IMR-90 (cell line): ENCODE data around the gene ALOX12B. TPM values are rescaled to one million over a fixed set of nuclear protein-coding genes. Genes with fewer than 3 reads are reported as not detected.

ENCODE experiments used
- ATAC-seq: fragments of 200-7000 bp; cut with Tn5 transposase; 2 replicates; pipeline ENCODE4 v1.9.1; 2020; ENCODE audit warnings: low read depth, mild to moderate bottlenecking, moderate library complexity
- BruUV-seq: library from RNA; stranded (reverse); fragments of 400-500 nt; replicated peaks from 2 replicates; lab custom pipeline; 2021; lab: Mats Ljungman, UMichigan
- CTCF ChIA-PET: fragments of 300-600 bp; formaldehyde crosslinking; extraction: SDS; loops from one replicate; lab custom pipeline; 2021; ENCODE audit warnings: antibody characterized with exemption; lab: Yijun Ruan, JAX
- POLR2A ChIA-PET: fragments of 300-600 bp; sonication (Branson Sonifier 250); formaldehyde crosslinking; loops from one replicate; lab custom pipeline; 2022; ENCODE audit warnings: antibody characterized with exemption; ENCODE audit not compliant: unreplicated experiment; lab: Charles Lee
- DNase-seq: peaks from one replicate; pipeline ENCODE4 v3.0.0; 2013
- H2AFZ ChIP-seq: replicated peaks from 2 replicates; pipeline ENCODE3; 2013; ENCODE audit warnings: low read length, mild to moderate bottlenecking; ENCODE audit not compliant: poor library complexity
- H2AK5ac ChIP-seq: 2 replicates; pipeline ENCODE4 v1.6.1; 2013; ENCODE audit warnings: low read depth, low read length, inconsistent platforms
- H2AK9ac ChIP-seq: replicated peaks from 2 replicates; pipeline ENCODE3; 2013; ENCODE audit warnings: mild to moderate bottlenecking, low read depth, low read length, moderate library complexity; ENCODE audit not compliant: poor library complexity
- H2BK120ac ChIP-seq: 2 replicates; pipeline ENCODE4 v1.6.1; 2013; ENCODE audit warnings: low read depth, low read length, inconsistent platforms
- H2BK15ac ChIP-seq: 3 replicates; pipeline ENCODE4 v1.6.1; 2013; ENCODE audit warnings: low read depth, low read length, inconsistent platforms
- H2BK20ac ChIP-seq: 2 replicates; pipeline ENCODE4 v1.6.1; 2013; ENCODE audit warnings: low read depth, mild to moderate bottlenecking, inconsistent platforms, low read length, moderate library complexity
- H2BK5ac ChIP-seq: 2 replicates; pipeline ENCODE4 v1.6.1; 2013; ENCODE audit warnings: mild to moderate bottlenecking, low read depth, low read length, inconsistent platforms; ENCODE audit not compliant: poor library complexity, severe bottlenecking
- H3K14ac ChIP-seq: replicated peaks from 2 replicates; pipeline ENCODE4 v1.6.1; 2013; ENCODE audit warnings: low read depth, low read length, inconsistent platforms
- H3K18ac ChIP-seq: 2 replicates; pipeline ENCODE4 v1.6.1; 2013; ENCODE audit warnings: low read depth, low read length, control low read depth
- H3K23ac ChIP-seq: 2 replicates; pipeline ENCODE4 v1.6.1; 2013; ENCODE audit warnings: low read depth, low read length, inconsistent platforms
- H3K27ac ChIP-seq: 2 replicates; pipeline ENCODE4 v1.5.1; 2013; ENCODE audit warnings: mild to moderate bottlenecking, control low read depth, low read length; ENCODE audit not compliant: insufficient read depth
- H3K27me3 ChIP-seq: 2 replicates; pipeline ENCODE4 v1.6.1; 2013; ENCODE audit warnings: low read length; ENCODE audit not compliant: control insufficient read depth, insufficient read depth
- H3K36me3 ChIP-seq: 2 replicates; pipeline ENCODE4 v1.6.1; 2013; ENCODE audit warnings: low read length, mixed read lengths; ENCODE audit not compliant: control insufficient read depth, insufficient read depth
- H3K4ac ChIP-seq: 2 replicates; pipeline ENCODE4 v1.6.1; 2013; ENCODE audit warnings: low read depth, low read length, inconsistent platforms
- H3K4me1 ChIP-seq: 2 replicates; pipeline ENCODE4 v1.6.1; 2013; ENCODE audit warnings: low read length, mixed read lengths; ENCODE audit not compliant: control insufficient read depth, insufficient read depth
- H3K4me2 ChIP-seq: 2 replicates; pipeline ENCODE4 v1.6.1; 2013; ENCODE audit warnings: low read depth, mild to moderate bottlenecking, control low read depth, low read length, moderate library complexity
- H3K4me3 ChIP-seq: 2 replicates; pipeline ENCODE4 v1.5.1; 2013; ENCODE audit warnings: low read depth, mild to moderate bottlenecking, control low read depth, low read length, moderate library complexity; ENCODE audit not compliant: insufficient read depth
- H3K56ac ChIP-seq: 2 replicates; pipeline ENCODE4 v1.6.1; 2013; ENCODE audit warnings: low read length, inconsistent platforms; ENCODE audit not compliant: insufficient read depth; ENCODE audit errors: extremely low read depth
- H3K79me1 ChIP-seq, 2 experiments: 2 replicates each; pipeline ENCODE4 v1.6.1; 2013; ENCODE audit warnings: low read length in 2 of 2, inconsistent platforms in 1 of 2, low read depth in 1 of 2
- H3K9ac ChIP-seq: 2 replicates; pipeline ENCODE4 v1.6.1; 2013; ENCODE audit warnings: low read depth, low read length, control low read depth
- H3K9me1 ChIP-seq: 2 replicates; pipeline ENCODE4 v1.6.1; 2013; ENCODE audit warnings: low read length, inconsistent platforms; ENCODE audit not compliant: insufficient read depth
- H3K9me3 ChIP-seq: 2 replicates; pipeline ENCODE4 v1.6.1; 2013; ENCODE audit warnings: low read length; ENCODE audit not compliant: control insufficient read depth, insufficient read depth
- H4K20me1 ChIP-seq: 2 replicates; pipeline ENCODE4 v1.6.1; 2013; ENCODE audit warnings: low read length, inconsistent platforms; ENCODE audit not compliant: insufficient read depth
- H4K5ac ChIP-seq: 2 replicates; pipeline ENCODE4 v1.6.1; 2013; ENCODE audit warnings: mild to moderate bottlenecking, low read depth, low read length, control low read depth
- H4K8ac ChIP-seq, 2 experiments: 2 replicates each; pipeline ENCODE4 v1.6.1; 2013; ENCODE audit warnings: low read depth in 2 of 2, low read length in 2 of 2, control low read depth in 1 of 2, inconsistent platforms in 1 of 2
- H4K91ac ChIP-seq: 2 replicates; pipeline ENCODE4 v1.6.1; 2013; ENCODE audit warnings: low read depth, low read length, inconsistent platforms; ENCODE audit not compliant: insufficient read depth
- BHLHE40 ChIP-seq: fragments of 150-350 bp; IDR thresholded peaks from 2 replicates; pipeline ENCODE4 v1.6.1; 2016; ENCODE audit warnings: mild to moderate bottlenecking, low read depth, low read length
- CEBPB ChIP-seq: IDR thresholded peaks from 2 replicates; pipeline ENCODE4 v1.6.1; 2012; ENCODE audit warnings: low read depth, low read length, improper control_type of control experiment
- CHD1 ChIP-seq: IDR thresholded peaks from 2 replicates; pipeline ENCODE4 v1.6.1; 2012; ENCODE audit warnings: low read depth, low read length, improper control_type of control experiment
- FOS ChIP-seq: fragments of 150-350 bp; IDR thresholded peaks from 2 replicates; pipeline ENCODE4 v1.6.1; 2016; ENCODE audit warnings: low read depth, low read length
- MAZ ChIP-seq: IDR thresholded peaks from 2 replicates; pipeline ENCODE4 v1.6.1; 2012; ENCODE audit warnings: low read depth, mild to moderate bottlenecking, low read length, improper control_type of control experiment, moderate library complexity, borderline replicate concordance
- NFE2L2 ChIP-seq: fragments of 150-350 bp; IDR thresholded peaks from 2 replicates; pipeline ENCODE4 v1.6.1; 2016; ENCODE audit warnings: low read depth, mild to moderate bottlenecking, low read length
- POLR2A ChIP-seq: IDR thresholded peaks from 2 replicates; pipeline ENCODE4 v1.6.1; 2012; ENCODE audit warnings: mild to moderate bottlenecking, low read depth, low read length
- RAD21 ChIP-seq: IDR thresholded peaks from 2 replicates; pipeline ENCODE4 v1.6.1; 2012; ENCODE audit warnings: low read length, improper control_type of control experiment
- RCOR1 ChIP-seq: IDR thresholded peaks from 2 replicates; pipeline ENCODE4 v1.6.1; 2012; ENCODE audit warnings: mild to moderate bottlenecking, low read length, improper control_type of control experiment; ENCODE audit not compliant: insufficient replicate concordance
- WGBS, 2 experiments: methylation state at CpG; one replicate each; pipeline versions ENCODE4 v1.1.5 to v1.1.7; 2013; ENCODE audit warnings: missing lambda C conversion rate in 2 of 2; ENCODE audit not compliant: insufficient read length in 1 of 2; ENCODE audit errors: extremely low coverage in 2 of 2; 5-methylcytosine and 5-hydroxymethylcytosine counted together
- dilution Hi-C: fragments of 300-500 bp; cut with HindIII; formaldehyde crosslinking; loops from one replicate; pipeline ENCODE4 v1.14.3; 2018; ENCODE audit warnings: low sequenced_read_pairs; ENCODE audit not compliant: unreplicated experiment
- in situ Hi-C: fragments of 300-500 bp; cut with MboI; formaldehyde crosslinking; loops from 3 replicates; pipeline ENCODE4 v1.14.3; 2019; ENCODE audit warnings: low sequenced_read_pairs, inconsistent platforms, mixed read lengths
- intact Hi-C: fragments of 100-400 bp; cut with micrococcal nuclease; formaldehyde crosslinking; loops from 2 replicates; pipeline ENCODE4 v1.10.0; 2022
- polyA plus RNA-seq, 3 experiments: library from polyadenylated mRNA; depleted of rRNA; stranded (reverse); fragments of >200 nt; gene quantifications; 2 replicates each; pipeline ENCODE4 v1.2.3, GENCODE V29; 2012; ENCODE audit warnings: low replicate concordance in 1 of 3
- total RNA-seq: library from RNA; depleted of rRNA; stranded (reverse); fragments of >200 nt; gene quantifications from 2 replicates; pipeline ENCODE4 v1.2.3, GENCODE V29; 2012

The ALOX12B gene
- total and polyA plus RNA-seq, 2 of the 4 experiments (the other 2 are of a cell fraction), result not detected

DNA sequence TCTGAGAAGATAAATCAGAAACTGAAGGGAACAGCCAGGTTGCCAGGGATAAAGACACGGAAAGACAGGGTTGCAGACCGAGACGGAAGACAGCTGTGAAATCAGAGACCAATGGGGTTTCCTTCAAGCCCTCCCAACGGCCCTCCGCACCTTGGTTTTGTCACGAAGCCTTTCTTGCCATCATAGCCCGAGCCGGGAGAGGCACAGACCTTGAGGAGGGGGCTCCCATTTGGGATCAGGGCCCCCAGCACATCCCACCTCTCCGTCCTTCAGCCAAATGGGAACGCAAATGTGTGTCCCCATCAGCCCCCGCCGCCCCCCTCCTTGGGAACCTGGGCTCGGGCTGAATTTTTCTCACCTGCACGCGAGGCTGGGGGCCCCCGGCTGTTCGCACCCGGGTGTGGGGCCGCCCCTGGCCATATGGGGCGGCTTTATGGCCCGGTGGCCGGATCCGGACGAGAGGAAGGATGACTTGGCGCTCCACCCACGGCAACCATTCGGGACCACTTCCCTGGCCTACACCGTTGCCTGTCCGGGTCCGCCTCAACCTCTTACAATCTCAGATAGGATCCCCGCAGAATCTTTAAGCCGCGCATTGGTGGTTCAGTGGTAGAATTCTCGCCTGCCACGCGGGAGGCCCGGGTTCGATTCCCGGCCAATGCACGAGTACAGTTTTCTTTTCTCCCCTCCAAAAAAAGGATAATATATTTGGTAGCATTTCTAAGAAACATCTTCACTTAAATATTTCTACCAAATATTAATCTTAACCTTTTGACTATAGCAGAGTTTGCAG lies 37.8 kb upstream of the ALOX12B start:
- 1% methylated on average over 15 of the region's 40 CpGs; no CpG with 5 or more reads in 1 of the 2 experiments for WGBS, 2 experiments
- intact Hi-C loops, result loop anchor here (1.0 to 2.0 kb wide), 4 partner anchors 13 to 97 kb away; no protein-coding TSS in a partner anchor
- Histone ChIP-seq H4K5ac (no peak overlapping the region), H3K79me1 (no peaks in the 10 kb centered on the region; a peak in 1 of 4 replicates), H3K27ac (no peak overlapping the region), H3K9me1 (peaks cover 7% of the 10 kb centered on the region; the same call in 1 of the 2 replicates), H2AFZ (peak overlapping the region; percentile 88), H4K8ac (no peak overlapping the region), H3K27me3 (no peaks in the 10 kb centered on the region), H2AK9ac (peak overlapping the region; percentile 90), H2BK20ac (no peak overlapping the region), H3K4ac (no peak overlapping the region), H3K56ac (no peak overlapping the region), H4K20me1 (peaks cover 7% of the 10 kb centered on the region), H3K4me2 (peak overlapping the region; percentile 95), H3K9ac (no peak overlapping the region; the same call in 1 of the 2 replicates), H3K18ac (no peak overlapping the region), H2BK5ac (no peak overlapping the region), H3K9me3 (no peaks in the 10 kb centered on the region), H4K91ac (no peak overlapping the region), H3K4me3 (peak overlapping the region; percentile 73), H3K23ac (peak overlapping the region; percentile 70), H3K36me3 (no peaks in the 10 kb centered on the region), H2BK120ac (no peak overlapping the region), H3K4me1 (peaks cover 8% of the 10 kb centered on the region), H3K14ac (0 out of 2 replicates have a peak overlapping the region, but pooled peaks have one; percentile 51), H2BK15ac (no peak overlapping the region), H2AK5ac (peak overlapping the region; percentile 30)
- DNase-seq (peak; percentile 60), ATAC-seq (peak; percentile 5)
- CTCF ChIA-PET, result interaction anchor here (1.2 kb wide), 1 partner anchor 14 kb away, joined by 3 read pairs; no protein-coding TSS in a partner anchor
- TF ChIP-seq CHD1 (no peak; the same call in 1 of the 2 replicates), MAZ (no peak), RAD21 (no peak), RCOR1 (no peak), POLR2A (no peak), FOS (peak; percentile 88), CEBPB (no peak), BHLHE40 (no peak; the same call in 1 of the 2 replicates), NFE2L2 (no peak)
- dilution Hi-C loops, result no loop called here
- POLR2A ChIA-PET, result no interaction called here
- BruUV-seq, result no TSS peak
- in situ Hi-C loops, result no loop called here
